ENCODE measurements around the gene SNRNP48.

Gene SNRNP48

DNA sequence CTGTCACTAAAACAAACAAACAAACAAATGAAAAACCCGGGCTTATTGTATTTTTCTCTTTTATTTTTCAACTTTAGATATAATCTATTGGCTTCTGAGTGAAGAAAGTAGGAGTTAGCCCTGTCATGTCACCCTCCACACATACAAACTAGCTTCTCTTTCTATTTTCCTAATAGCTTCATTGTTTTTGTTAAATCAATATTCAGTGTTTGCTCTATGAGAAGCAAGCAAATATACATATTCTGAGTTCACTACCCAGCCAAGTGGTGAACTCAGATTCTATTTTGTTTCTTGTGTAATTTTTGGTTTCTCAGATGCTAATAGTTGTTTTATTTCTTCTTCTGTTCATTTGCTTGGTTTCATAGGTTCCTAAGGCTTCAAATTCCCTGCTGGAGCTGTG is 66.4 kb downstream of the SNRNP48 start:
- H3K4me3 ChIP-seq (ENCODE audit: low read depth, low read length) = no peak overlapping the region
- no peak for DNase-seq (ENCODE audit: low read depth, low spot score)
- in situ Hi-C loops (cut with HindIII; ENCODE audit: low sequenced_read_pairs) = no loop called here
- TF ChIP-seq, protein P1, sequence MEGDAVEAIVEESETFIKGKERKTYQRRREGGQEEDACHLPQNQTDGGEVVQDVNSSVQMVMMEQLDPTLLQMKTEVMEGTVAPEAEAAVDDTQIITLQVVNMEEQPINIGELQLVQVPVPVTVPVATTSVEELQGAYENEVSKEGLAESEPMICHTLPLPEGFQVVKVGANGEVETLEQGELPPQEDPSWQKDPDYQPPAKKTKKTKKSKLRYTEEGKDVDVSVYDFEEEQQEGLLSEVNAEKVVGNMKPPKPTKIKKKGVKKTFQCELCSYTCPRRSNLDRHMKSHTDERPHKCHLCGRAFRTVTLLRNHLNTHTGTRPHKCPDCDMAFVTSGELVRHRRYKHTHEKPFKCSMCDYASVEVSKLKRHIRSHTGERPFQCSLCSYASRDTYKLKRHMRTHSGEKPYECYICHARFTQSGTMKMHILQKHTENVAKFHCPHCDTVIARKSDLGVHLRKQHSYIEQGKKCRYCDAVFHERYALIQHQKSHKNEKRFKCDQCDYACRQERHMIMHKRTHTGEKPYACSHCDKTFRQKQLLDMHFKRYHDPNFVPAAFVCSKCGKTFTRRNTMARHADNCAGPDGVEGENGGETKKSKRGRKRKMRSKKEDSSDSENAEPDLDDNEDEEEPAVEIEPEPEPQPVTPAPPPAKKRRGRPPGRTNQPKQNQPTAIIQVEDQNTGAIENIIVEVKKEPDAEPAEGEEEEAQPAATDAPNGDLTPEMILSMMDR (IDR thresholded peaks at IDR 0.05; ENCODE audit: low read depth, low read length) = no peak

DNA sequence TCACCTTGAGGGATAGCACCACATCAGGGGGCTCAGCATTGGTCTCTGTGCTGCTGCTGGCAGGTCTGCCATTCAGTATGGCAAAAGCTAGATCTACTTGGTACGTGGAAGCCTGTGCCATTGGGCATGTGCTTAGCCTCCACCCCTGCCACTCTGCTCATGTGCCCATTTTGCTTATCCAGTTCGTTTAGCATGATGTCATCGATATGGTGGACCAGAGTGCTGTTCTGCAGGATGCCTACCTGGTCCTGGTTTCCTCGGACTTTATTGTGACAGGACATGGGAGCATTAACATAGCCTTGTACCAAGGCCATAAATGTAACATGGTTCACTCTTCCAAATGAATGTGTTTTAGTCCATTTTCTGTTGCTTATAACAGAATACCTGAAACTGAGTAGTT is 68.5 kb downstream of the SNRNP48 start:
- in situ Hi-C loops (cut with HindIII; ENCODE audit: low sequenced_read_pairs) = no loop called here
- H3K4me3 ChIP-seq (ENCODE audit: low read depth, low read length) = no peak overlapping the region
- DNase-seq (ENCODE audit: low read depth, low spot score) = no peak
- TF ChIP-seq, protein P1 (IDR thresholded peaks at IDR 0.05; ENCODE audit: low read depth, low read length) = no peak

DNA sequence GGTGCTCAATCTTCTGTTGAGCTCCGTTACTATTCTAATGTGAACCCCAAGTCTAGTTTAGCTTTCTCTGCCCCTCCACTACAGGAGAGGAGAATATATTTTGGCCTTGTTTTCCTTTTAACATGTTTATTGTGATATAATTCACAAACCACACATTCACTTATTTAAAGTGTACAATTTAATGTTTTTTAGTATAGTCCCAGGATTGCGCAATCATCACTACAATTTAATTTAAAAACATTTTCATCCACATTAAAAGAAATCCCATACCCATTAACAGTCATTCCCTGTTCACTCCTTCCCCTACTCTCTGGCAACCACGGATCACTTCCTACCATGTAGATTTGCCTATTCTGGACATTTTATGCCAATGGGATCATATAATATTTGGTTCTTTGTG is 71.4 kb downstream of the SNRNP48 start:
- TF ChIP-seq, protein P1 (IDR thresholded peaks at IDR 0.05; ENCODE audit: low read depth, low read length) = no peak
- no peak overlapping the region for H3K4me3 ChIP-seq (ENCODE audit: low read depth, low read length)
- DNase-seq (ENCODE audit: low read depth, low spot score) = no peak
- in situ Hi-C loops (cut with HindIII; ENCODE audit: low sequenced_read_pairs) = no loop called here

Data from astrocyte of the spinal cord (primary cell).